ENCODE measurements around the gene FAM50A.

- TF ChIP-seq YY1 (IDR thresholded peaks at IDR 0.05; ENCODE audit: insufficient read depth, insufficient read length), result no peak
- no peak for TF ChIP-seq ZNF274 (IDR thresholded peaks at IDR 0.05; ENCODE audit: low read depth, low read length)
Observed at GRCh38 chrX:154467556-154467955, 23.6 kb downstream of the FAM50A start.

Data from NT2/D1 (cell line).